ENCODE results near the gene PSKH1.
"Not testable (repeated sequence)": the region's sequence is repeated elsewhere in the genome, so short reads cannot be mapped to it uniquely, and the experiment has no call there.

- TF ChIP-seq CTCF (IDR thresholded peaks at IDR 0.05; ENCODE audit: low read depth, low read length, poor library complexity, severe bottlenecking); EZH2phosphoT487 (IDR thresholded peaks at IDR 0.05; ENCODE audit: borderline replicate concordance, low read length): not testable (repeated sequence)
These were observed 79.2 kb downstream of the PSKH1 start for GRCh38 chr16:67972285-67972684.

Data from DOHH2 (cell line).